NCI-H1417 (cell line): ENCODE results near the gene GLDN.

Source experiments
- DNase-seq, 3 experiments: peaks; one replicate each; lab custom pipeline; 2025; lab: John Stamatoyannopoulos, UW

Gene GLDN

DNA sequence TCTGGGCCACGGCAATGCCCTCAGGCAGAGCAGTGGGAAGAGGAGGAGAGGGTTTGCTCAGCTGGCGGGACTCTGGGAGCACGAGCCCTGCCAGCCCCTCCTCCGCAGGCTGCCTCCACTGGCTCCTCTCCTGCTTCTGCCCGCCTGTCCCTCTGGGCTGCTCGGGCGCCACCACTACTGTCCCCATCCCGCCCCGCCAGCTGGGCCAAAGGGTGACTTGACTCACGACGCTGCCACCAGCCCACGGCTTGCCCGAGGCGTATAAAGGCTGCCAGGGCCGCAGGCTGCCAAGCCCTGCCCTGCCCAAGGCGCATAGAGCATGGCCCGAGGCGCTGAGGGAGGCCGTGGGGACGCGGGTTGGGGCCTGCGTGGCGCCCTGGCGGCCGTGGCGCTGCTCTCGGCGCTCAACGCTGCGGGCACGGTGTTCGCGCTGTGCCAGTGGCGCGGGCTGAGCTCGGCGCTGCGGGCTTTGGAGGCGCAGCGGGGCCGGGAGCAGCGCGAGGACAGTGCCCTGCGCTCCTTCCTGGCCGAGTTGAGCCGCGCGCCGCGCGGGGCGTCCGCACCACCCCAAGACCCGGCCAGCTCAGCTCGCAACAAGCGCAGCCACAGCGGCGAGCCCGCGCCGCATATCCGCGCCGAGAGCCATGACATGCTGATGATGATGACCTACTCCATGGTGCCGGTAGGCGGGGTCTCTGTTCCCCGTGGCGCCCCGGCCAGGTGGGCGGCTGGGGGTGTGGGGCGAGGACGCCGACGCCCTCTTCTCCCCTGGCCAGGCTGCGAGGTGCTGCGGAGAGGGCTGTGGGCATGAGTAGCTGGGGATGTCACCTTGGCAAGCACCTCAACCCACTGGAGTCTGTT lies at the start of gene GLDN:
TSS of gene GLDN (plus strand) at position 290 of the 861 bp plus-strand sequence. CDS start at position 320, 30 bp downstream.
- DNase-seq: peak in 2 of 3 experiments; percentile 63 to 78

DNA sequence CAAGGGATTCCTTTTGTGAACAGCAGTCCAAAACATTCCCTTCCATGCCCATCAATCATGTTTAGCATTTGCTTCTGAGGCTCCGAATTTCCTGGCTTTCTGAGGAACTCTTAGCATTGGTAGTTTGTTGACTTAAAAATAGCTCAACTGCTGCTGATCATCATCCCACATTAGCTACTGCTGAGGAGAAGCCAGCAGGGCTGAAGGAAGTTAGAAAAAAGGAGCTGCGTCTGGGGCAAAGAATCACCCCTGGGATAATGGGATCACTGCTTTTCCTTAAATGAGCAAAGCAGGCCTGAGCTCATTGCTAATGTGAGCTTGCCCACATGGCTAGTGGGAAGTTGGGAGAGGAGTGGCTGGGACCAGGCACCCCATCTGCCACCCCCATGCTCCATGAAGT lies 42.8 kb upstream of the GLDN start:
- DNase-seq: peak in 1 of 3 experiments; percentile 9

DNA sequence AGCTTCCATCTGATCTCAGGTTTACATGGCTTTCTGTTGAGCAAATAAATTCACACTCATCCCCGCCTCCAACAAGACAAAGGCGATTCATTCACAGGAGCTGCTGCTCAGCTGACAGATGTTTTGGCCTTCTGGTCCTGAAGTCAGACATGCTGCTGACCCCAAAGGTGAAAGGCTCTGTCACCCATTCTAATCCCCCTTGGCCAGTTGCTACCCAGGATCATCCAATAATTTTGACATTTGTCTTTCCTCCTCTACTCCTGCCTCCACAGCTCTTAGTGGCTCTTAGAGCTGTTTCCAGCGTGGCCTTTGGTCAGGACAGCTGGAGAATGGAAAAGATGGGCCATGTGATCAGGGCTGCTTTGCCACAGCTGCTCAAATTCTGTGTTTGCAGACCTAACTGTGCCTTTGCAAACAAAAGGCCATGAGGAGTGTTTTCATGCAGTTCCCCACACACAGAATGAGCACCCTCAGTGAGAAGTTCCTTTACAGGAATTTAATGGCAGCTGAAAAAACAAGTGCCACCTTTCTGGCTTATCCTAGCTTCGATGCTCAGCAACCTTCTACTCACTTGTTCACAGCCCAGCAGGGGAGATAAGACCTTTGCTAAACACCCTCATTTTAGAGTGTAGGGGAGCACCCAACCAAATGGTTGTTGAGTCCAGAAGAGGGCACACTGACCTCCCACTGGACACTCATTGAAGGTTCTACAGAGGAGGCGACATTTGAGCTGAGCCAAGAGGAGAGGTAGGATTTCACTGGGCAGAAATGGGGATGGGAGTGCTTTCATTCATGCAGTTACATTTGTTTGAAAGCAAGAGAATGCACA lies 42.1 kb upstream of the GLDN start:
- peak; percentile 20 to 60 (median 28) for DNase-seq

DNA sequence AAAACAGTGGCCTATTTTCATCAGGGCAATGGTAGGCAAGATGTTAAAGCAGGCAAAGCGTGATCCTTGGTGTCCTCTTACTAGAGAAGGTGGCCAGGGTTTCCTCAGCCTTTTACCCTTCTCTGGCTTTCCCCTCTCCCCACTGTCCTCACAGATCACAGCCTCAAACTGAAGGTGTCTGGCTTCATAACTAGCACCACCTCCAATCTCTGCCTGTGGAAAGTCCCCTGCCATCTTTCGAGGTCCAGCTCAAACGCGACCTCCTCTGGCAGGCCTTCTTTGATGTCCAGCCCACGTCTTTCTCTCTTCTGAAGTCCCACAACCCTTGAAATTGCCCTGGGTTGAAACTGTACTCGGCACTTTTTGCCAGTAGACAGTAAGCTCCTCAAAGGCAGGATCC lies 39.0 kb upstream of the GLDN start:
- DNase-seq: no peak

DNA sequence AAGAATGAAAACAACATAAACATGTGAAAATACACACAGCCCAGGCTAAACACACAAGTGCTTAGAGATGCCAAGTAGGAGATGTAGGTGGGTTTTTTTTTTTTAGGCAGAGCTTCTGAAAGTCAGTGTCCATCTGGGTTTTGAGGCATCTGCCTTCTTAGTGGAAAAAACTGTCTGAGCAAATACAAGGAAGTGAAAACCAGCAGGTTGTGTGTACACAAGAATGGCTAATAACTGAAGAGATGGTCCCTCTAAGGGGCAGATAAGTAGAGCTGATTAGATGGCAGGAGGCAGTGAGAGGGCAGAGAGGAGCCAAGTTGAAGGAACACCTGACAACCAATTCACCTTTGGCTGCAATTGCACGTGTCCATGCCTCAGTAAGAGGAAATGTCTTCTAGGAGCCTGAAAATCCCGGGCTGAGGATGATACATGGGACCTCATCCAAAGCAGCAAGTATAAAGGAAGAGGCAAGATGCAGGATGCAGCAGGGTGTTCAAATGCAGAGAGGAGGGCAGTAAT lies 37.9 kb upstream of the GLDN start:
- peak in 1 of 3 experiments; percentile 3 for DNase-seq

DNA sequence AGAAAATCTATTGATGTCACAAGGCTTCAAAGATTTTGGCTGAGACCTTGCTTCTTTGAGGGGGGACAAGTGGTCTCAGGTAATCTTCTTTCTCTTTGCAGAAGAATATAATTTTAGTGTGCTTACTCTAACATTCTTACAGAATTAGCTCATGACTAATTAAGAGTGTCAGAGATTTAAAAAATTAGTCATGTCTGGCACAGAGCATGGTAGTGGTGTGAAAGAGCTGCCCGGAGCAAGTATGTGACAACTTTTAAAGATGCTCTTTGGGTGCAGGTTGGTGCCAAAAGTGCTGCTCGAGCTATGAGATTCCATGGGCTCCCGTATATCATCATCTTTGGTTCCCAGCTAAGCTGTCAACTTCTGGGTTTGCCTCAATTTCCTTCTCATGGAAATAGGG lies 34.1 kb upstream of the GLDN start:
- no peak for DNase-seq

DNA sequence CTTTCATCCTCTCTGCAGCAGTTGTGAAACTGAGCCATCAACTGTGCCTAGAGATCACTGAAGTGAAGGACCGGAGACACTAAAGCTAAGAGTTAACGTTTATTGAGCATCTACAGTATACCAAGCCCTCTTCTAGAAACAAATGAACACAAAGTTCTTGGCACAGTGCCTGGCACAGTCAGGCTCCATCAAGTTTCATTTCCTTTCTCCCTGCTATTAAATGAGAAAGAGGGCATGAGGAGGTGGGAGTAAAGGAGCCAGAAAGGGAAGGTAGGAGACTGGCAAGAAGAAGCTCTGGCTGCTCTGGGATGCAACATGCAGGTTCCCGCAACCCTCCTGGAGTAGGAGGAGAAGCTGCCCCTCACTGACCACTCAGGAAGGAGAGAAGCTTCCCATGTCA lies 33.6 kb upstream of the GLDN start:
- no peak for DNase-seq

DNA sequence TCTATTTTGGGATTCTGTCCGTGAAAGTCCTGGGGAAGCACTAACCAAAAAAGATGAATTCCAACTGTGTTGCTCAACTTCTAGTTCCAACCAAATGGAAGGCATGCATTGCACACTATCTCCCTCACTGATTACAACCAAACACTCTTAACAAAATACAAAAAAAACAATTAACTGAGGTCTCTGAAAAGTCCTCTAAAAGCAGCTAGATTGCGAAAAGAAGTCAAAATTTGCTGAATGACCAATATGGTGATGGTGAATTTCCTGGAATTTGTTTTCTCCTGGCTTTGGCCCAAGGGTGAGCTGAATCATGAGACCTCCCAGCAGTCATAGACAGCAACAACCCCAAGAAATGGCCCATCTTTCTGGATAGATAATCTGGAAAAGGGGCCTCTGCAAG lies 31.4 kb upstream of the GLDN start:
- DNase-seq: no peak

DNA sequence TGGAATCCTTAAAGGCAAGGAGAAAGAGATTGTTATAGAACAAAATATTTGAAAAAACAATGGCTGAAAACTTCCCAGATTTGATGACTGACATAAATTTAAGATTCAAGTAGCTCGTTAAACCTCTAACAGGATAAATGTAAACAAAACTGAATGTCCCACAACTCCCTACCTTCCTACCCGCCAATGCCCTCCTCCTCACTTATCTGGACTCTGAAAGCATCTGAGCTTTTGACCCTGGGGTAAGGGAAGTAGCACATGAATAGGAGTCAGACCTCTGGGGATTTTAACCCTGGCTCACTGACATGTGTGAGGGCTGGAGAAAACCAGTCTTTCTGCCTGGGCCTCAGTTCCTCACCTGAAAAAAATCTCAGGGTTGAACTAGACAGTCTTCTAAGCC lies 29.9 kb upstream of the GLDN start:
- DNase-seq: peak in 2 of 3 experiments; percentile 0 to 1

DNA sequence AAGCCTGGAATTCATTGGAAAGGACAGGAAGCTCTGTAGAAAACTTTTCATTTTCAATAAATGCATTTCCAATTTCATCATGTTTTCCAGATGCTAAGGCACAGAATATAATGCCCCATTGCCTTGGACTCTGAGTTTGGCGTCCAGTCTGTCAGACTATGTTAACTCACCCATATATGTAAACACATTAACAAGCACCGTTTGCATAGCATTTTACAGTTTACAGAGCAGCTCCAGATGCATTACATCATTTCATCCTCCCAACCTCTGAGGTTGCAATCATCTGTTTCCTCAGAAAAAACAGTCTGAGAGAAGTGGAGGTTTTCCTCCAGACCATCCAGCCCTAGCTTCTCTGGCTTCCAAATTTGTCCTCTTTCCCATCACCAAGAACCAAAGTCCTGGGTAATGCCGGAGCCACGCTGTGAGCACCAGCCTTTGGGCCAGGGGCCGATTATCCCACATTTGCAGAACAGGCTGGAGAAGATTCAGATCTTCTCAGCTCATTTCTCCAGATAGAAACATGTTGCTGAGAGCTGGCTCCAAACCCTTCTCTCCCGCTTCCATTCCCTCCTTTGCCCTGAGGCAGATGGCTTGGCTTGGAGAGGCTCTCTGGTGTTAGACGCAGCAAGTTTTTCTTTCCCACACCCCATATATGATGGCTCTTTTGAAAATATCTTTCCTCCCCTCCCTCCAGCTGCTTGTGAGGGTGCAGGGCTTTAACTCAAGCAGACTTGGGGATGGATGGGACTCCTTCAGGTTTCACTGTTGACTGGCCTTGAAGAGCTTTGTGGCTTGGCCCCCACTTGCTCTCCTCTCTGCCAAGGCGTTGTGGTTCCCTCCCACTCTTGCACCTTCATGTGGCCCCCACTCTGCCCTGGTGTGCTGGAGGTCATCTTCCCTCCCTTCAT lies 29.0 kb upstream of the GLDN start:
- DNase-seq: peak in 2 of 3 experiments; percentile 5

DNA sequence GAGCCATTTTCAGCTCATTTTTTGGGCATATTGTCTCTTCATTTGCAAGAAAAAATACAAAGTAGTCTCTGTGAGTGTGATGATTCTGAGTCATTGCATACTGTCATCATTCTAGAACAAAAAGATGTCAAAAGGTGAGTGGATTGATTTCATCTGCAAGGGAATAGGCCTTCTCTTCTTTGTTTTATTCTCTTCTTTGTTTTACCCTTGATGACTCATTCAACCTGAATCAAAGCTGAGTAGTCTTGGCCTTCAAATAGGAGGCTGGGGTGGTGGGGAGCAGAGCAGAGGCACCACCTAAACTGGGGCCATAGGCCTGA lies 28.4 kb upstream of the GLDN start:
- DNase-seq: no peak

DNA sequence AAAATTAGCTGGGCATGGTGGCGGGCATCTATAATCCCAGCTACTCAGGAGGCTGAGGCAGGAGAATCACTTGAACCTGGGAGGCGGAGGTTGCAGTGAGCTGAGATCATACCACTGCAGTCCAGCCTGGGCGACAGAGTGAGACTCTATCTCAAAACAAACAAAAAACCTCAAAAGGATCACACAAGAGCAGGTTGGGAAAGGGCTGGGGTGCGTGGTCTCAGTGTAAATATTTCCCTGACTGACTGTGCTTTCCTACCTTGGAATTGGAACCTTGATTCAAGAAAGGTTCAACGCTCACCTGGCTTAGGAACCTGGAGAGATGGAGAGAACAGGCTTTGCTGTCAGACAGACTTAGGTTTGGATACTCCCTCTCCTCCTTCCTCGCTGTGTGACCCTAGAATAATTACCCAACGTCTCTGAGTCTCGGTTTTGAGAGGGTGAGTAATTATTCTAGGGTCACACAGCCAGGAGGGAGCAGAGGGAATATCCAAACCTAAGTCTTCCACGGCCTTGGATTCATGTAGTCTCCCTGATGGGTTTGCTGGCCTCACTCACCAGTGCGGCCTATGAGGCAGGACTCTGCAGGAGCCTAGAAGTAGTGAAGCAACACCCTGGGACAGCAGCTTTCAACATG lies 27.7 kb upstream of the GLDN start:
- DNase-seq: no peak

DNA sequence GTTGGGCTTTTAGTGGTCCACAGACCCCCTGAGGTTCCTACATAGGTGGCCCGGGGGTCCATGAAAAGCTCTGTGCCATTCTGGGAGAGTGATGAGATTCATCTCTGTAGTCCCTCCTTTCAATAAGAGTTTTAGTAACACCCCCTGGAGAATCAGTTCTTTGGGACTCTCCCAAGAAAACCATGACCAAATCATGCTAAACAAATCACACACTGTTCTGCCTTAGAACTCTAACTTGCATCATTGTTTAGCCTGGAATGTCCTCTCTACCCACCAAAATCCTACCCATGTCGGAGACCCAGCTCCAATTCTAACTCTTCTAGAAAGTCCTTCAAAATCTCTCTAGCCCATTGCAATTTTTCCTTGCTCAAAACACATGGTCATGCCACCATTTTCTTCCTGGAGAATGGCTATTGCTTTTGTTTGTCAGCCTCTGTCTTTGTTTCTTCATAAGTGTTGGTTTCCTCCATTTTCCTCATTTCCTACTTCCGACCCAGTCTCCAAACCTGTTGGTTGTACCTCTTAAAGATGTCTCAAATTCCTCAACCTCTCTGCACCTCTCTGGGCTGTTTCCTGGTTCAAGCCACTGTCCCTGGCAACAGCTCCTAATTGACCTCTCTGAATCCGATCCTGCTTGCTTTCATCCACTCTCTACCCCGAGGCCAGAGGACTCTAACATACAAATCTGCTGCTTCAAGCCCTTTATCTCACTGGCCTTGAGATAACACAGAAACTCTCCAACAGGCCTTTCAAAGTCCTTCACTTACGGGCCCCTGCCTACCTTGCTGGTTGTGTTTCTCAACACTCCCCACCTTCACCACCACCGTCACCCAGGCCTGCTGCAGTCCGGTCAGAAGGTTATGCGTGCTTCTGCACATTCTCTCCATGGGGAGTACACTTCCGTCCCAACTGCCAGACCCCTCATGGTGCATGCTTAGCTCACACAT lies 26.8 kb upstream of the GLDN start:
- DNase-seq: no peak

DNA sequence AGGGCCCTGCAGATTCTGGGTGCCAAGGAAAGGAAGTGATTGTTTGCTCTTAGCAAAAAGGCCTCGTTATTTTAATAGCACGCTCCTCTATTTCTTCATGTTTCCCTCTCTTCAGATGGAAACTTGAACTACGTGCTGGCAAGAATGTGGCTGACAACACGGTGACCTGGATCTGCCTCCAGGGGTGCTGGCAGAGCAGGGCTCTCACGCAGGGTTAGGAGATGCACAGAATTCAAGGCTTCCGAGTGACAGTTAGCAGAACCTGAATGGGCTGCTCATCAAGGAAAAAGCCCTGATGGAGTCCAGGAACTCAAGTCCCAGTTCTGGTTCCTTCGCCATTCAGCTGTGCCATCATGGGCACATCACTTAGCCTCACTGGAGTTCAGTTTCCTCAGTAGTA lies 25.7 kb upstream of the GLDN start:
- DNase-seq: no peak

DNA sequence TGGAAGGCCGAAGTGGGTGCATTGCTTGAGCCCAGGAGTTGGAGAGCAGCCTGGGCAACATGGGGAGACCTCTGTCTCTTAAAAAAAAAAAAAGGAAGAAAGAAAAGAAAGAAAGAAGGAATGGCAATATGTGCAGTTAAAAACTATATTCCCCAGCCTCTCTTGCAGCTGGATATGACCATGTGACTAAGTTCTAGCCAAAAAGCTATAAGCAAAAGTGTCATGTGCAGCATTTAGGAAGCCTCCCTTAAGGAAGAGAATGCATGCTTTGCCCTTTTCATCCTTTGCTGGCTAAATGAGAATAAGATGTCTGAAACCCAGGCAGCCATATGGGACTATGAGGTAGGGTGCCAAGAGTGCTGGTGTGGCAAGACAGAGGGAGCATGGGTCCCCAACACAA lies 24.8 kb upstream of the GLDN start:
- no peak for DNase-seq

DNA sequence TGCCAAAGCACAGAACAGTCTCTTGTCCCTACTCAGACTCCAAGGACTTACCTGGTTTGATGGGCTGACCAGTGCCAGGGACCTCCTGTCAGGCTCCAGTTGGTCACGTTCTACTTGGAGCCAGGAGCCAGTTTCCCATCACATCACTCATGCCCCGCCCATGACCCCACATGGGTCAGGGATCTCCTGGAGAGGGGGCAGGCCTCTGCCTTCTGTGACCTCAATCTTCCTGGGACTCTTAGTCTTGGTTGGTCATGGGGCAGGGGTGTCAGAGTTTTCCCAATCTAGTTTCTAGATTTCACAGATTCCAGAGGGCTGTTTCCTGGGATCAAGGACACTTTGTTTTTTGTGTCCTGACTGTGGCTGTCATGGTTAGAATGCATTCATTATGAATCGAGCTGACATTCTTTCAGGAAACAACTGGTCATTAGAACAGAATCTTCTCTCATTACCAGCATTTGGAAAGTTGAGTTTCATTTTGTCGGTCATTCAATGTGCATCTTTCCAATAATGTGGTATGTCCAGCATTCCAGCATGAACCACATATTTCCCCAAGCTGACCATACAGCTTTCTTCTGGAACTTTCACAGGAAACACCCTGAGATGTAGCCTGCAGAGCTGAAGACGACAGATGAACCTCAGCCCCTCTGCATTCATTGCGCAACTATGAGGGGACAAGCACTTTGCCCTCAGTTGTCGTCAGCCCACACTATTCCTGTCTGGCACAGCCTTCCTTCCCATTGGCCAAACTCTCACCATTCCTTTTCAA lies 22.9 kb upstream of the GLDN start:
- no peak for DNase-seq

DNA sequence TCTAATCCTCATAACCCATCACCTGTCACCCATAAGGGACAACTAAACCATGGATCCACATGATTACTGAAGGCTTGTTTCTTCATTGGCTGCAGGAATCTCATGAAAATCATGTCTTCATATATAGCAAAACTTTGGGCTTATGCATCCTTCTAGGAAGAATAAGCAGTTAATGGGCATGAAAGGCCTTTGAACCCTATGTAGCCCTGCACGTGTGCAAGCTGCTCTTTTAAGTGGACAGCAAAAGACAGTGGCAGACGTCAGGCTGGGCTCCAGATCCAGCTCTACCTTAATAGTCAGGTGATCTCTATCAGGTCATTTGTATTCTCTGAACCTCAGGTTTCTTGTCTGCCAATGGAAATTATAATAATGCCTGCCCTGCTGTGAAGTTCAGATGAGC lies 21.9 kb upstream of the GLDN start:
- no peak for DNase-seq

DNA sequence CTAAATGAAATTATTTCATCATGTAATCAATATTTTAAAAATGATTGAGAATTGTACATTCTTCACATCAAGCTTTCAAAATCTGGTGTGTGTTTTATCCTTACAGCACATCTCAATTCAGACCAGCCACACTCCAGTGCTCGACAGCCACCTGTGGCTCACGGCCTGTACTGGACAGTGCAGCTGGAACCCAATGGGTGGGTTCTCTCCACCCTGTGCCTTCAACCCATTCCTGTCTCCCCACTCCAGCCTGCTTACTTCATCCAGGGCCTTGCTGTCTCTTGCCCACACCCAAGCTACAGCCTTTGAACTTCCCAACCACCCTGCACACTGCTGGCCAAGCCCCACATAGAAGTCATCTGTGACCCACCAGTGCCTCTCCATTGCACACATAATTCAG lies 20.6 kb upstream of the GLDN start:
- no peak for DNase-seq

DNA sequence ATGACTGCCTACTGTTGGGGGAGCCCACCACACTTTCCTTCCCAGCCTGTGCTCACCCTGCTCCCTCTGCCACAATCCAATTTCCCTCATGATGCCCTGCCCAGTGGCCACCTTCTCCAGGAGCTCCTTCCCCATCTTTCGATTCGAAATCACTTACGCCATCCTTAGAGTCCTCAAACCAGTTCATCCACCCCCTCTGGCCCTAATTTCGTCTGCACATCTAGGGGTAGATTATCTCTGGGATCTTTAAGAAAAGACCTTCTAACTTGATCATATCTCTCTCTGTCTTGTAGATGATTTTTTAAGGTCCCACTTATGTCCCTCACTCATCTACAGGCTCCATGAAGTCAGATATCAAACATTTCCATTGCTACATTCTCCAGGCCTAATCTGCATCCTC lies 20.1 kb upstream of the GLDN start:
- no peak for DNase-seq
